ENCODE measurements around the gene LGALS3BP.

LGALS3BP gene

DNA sequence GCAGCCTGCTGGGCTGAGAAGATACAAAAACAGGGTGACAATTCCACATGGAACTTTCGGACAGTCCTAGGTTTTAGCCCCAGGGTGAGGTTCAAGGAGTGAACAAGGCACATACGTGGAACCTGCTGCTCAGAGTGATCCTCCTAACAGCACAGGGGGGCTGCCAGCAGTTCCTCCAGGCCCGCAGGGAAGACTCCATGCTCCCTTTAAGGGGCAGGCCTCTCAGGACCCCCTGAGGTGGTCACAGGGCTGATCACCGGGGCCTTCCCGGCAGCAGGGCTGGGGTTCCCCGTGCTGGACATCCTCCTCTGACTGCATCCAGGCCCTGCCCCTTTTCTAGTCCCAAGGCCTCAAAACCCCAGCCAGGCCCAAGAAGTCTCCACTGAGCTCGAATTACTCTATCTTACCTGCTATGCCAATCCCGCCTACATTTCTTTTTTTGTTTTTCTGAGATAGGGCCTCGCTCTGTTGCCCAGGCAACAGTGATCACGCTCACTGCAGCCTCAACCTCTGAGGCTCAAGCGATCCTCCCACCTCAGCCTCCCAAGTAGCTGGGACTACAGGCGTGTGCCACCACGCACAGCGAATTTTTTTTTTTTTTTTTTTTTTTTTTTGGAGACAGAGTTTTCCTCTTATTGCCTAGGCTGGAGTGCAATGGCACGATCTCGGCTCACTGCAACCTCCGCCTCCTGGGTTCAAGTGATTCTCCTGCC lies 19.5 kb upstream of the LGALS3BP start:
- no peak for DNase-seq (ENCODE audit: low read depth in 2 of 2)

DNA sequence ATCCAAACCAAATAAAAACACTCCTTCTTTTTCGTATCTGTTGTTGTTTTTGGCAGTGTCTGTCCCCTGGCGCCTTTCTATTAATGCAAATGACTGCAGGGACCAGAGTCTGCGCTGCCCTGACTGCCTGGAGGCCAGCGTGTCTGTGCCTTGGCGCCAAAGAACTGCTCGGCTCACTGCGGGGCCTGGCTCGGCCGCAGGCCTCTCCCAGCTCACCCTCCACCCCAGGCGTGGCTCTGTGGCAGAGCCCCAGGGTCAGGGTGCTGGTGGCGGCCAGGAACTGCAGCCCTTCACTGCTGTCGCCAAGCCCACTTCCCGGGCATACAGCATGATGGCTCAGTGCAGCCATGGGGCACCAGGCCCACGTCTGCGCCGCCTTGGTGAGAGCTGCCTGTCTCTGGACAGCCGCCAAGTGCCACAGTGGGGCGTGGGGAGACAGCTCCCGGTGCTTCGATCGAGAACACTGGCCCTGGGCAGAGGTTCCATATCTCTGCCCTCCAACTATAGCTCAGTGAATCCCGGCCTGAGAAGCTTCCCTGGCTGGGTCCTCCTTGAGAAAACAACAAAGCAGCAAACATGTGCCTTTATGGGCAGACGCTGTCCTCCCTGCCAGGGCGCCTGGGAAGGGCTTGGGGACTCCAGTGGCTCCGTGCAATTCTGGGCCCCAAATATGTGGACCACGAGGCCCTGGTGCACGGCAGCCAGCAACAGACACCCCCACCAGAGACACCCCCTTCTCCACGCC lies 18.8 kb upstream of the LGALS3BP start:
- DNase-seq (ENCODE audit: low read depth in 2 of 2), result no peak

DNA sequence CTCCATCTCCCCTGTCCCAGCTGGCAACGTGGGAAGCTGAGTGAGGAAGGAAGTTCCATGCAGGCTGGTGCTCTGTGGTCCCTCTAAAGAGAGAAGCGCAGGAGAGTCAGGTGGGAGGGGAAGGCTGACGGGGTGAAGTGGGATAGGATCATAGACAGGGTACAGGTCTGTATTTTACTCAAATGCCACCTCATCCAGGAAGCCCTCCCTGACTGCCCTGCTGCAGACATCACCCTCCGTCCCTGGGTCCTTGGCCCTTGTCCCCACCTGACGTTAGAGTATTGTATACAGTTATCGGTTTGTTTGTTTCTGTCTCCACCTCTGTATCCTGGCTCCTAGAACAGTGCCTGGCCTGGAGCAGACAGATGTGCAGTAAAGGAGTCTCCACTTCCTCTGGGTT lies 18.2 kb upstream of the LGALS3BP start:
- no peak for DNase-seq (ENCODE audit: low read depth in 2 of 2)

DNA sequence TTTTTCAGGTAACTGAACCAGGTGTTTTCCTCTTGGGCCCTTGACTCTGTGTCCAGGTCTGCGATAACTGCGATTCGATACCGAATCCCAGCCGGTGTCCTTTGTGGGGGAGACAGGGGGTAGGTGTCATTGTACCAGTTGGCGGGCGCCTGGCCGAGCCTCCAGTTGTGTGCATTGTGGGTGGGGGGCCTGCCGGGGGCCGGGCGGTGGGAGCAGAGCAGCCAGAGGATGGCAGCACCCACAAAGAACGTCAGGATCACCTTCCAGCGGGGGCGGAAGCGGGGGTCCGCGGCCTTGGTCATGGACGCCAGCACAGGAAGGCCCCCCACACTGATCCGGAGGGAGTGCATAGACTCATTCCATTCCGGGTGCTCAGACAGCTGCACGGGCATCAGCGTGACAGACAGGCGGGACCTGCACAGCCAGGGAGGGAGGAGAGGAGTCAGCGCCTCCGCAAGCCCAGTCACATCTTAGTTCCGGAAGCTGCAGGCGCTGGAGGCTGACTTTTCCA lies 17.6 kb upstream of the LGALS3BP start:
- DNase-seq (ENCODE audit: low read depth in 2 of 2), result no peak

DNA sequence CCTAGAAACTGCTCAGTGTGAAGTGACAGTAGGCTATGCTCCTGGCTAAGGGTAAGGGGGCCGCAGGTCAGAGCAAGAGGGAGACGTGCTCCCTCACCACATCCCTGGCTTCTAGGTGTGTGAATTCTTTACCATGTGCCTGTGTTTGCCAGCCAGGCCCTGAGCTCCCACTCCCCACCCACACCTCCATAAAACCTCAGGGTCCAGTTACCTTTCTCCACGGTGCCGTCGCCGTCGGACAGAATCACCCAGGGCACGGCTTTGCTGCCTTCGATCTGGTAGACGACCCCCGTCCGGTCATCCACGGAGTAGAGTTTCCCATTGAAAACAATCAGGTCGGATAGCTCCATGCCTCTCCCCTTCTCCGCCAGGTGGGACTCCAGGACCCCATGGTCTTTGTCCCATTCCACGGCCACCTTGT lies 17.1 kb upstream of the LGALS3BP start:
- no peak for DNase-seq (ENCODE audit: low read depth in 2 of 2)

DNA sequence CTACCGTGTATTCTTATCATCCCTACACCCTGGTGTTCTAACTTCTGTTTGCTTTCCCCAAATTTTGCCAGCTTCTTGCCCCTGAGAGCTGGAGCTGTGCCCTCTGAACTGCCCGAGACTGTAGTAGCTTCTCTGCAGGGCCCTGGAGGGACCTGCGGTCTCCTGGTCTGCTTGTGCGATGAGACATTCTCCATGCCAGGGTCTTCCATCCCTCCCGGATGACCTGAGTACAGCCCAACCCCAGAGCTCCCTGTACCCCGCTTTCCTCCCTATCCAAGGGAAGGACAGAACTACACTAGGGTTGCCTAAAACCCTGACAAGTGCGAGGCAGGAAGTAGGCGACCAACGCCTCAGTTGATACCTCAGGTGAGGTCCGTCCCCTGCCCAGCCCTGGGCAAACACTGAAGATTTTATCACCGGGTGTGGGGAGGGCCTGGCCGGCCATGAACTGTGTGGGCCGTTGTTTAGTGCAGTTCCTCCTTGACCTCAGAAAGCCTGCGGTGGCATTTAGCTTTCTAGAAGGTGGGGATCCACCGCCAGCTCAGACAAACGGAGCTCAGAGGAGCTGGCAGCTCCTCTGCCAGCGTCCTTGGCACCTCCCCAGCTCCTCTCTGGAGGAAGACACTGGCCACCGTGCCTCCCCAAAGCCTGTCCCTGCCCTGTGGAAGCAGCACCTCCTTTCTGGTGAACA lies 16.2 kb upstream of the LGALS3BP start:
- DNase-seq (ENCODE audit: low read depth in 2 of 2), result no peak

DNA sequence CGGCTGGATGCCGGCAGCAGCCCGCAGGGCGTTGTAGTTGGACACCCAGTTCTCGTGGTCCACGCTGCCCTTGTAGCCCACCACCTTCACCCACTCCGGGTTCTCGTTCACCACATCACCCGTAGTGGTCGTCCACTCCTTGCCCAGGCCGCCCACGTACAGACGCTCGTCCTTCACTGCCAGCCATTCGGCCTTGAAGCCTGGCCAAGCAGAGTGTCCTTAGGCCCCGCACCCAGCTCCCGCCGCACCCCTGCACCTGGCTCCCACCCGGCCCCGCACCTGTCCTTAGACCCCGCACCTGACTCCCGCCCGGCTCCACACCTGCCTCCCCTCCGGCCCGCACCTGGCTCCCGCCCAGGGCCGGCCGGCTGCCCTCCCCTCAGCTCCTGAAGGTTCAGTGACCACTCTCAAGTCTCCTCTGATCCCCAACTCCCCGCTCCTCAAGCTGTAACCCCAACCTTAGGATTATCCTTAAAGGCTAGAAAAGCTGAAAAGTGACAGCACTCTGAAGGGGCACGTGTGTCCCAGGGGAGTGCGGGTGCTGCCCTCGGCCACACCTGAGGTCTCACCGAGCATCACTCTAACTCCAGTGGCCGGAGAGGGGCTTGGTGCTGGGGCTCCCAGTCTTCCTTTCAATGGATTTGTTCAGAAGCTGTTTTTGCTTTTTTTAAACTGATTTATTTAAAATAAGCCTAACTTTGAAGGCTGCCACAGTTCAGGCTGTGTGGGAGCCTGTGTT lies 15.5 kb upstream of the LGALS3BP start:
- DNase-seq (ENCODE audit: low read depth in 2 of 2), result no peak

DNA sequence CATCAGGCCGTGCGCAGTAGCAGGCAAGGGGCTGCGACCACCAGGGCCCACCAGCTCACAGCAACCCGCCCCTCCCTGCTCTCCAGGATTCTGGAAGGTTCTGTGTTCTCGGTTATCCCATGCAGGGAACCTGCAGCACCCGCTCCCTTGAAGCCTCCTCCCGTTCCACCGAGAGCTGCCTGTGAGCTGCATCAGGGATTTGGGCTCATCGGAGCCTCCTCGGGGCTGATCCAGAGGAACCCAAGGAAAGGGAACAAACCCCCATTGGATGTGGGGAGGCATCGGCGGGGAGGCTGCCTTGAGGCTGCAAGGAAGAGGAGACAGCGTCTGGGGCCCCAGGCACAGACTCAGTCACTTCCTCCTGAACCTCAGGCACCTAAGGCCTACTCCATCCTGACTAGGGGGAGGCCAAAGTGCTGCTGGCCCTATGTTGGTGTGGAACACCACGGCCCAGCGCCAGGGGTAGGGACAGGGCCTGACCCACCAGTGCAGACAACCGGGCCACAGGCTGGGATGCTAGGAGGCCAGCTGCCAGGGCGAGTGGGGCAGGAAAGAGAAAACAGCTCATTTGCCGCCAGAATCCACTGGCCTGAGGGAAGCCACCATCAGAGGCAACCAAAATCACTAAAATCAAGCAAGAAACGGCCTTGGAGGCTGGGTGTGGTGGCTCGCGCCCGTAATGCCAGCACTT lies 14.4 kb upstream of the LGALS3BP start:
- no peak for DNase-seq (ENCODE audit: low read depth in 2 of 2)

DNA sequence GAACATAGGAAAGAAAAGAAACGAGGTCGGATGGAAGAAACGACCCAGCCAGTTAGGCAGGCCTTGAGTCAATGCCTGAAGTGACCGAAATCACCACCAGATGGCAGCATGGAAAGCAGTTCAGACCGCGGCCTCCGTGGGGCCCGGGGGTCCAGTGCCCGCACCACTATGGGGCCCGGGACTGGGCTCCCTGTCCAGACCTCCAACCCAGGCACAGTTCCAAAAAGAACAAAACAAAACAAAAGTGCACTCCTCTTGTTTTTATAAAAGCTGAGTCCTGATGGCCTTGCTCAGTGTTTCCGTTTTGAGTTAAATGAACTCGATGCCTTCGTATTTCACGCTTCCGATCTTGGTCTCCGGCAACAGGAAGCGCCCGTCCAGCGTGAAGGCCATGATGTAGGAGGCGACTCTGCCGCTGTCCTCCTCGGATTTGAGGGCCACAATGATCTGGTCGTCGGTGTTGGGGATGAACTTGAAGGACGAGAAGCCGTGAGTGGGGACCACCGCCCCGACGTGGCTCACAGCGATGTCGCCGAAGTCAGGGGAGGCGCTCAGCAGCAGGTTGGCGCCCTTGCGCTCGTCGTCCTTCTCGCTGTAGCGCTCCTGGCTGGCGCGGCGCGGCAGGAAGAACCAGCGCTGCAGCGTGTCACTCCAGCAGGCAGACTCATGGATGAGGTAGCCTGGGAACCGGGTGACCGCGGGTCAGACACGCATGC lies 13.7 kb upstream of the LGALS3BP start:
- peak; percentile 13 to 35 for DNase-seq (ENCODE audit: low read depth in 2 of 2)

DNA sequence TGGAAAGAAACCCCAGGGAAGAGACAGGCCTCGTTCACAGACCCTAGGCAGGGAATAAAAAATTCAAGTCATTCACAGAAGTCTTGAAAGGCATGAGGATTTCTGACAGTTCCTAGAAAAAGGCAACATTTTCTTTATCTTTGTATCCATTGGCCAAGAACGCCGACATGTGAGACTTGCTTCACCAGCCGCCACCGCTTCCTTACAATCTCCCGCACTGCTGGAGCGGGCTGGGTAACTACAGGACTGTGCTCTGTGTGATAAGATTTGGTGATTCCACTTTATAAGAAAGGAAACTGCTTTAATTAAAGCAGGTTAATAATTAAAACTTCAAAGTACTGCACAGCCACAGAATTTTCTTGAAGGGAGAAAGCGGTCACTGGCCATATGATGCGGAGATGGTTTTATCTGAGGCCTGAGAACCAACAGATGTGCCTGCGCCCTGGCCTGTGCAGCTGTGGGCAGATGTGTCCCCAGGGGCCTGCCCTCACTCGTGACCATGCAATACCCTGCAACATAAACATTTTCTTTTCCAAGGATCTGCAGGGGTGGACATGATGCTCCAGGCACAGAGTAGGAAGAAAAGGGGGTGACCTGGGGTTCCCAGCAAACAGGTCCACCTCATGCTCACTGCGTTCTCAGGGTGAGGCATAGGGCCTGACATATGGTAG lies 13.0 kb upstream of the LGALS3BP start:
- no peak for DNase-seq (ENCODE audit: low read depth in 2 of 2)

DNA sequence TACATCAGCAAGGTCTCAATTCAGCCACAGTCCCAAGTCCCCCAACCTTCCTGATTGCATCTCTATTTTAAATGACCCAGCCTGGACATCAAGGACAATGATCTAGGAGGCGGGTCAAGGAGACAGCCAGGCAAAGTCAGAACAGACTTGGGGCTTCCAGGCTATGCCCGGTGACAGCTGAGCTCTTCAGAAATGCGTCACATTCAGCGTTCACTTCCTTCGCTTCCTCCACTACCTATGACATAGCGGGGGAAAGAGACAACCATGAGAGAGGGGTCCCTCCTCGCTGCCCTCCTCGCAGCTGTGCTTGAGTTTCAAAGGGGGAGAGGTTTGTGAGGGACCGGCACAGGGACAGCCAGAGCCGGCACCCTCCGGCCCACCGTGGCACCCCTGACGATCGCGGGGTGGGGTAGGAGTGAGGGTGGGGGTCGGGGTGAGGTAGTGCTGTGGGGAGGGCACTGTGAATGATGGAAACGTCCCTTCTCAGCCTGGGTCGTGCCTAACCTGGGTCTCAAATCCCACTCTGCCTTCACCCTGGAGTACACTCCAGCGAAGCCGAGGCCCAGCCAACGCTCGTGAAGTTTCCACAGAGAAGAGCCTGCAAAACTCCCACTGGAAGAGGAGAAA lies 12.3 kb upstream of the LGALS3BP start:
- no peak for DNase-seq (ENCODE audit: low read depth in 2 of 2)

DNA sequence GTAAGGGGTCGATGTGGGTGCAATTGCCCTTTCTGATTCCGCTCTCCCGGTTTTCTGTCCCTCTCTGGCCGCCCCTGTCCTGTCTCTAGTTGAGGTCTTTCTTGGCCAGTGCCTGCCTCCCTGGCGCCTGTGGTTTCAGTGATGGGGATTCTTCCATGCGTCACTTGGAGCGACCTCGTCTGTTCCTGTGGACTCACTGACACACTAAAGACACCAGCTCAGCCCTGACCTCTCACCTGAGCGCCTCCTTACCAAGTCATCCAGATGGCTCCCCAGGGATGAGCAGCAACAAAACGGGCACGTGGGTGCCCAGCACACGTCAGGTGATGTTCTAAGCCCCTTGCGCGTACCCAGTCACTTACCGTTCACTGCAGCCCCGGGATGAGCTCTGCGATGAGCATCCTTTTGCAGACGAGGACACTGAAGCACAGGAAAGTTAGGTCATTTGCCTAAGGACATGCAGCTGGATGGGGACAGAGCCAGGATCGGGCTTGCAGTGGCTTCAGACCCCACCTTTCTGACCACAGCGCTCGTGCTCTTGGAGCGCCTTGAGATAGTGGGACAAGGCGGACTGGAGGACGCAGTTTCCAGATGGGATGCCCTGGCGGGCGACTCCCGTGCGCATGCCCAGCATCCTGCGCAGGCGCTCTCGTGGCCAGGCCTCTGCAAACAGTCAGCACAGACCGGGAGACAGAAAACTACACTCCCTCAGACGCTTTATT lies 11.5 kb upstream of the LGALS3BP start:
- no peak for DNase-seq (ENCODE audit: low read depth in 2 of 2)

DNA sequence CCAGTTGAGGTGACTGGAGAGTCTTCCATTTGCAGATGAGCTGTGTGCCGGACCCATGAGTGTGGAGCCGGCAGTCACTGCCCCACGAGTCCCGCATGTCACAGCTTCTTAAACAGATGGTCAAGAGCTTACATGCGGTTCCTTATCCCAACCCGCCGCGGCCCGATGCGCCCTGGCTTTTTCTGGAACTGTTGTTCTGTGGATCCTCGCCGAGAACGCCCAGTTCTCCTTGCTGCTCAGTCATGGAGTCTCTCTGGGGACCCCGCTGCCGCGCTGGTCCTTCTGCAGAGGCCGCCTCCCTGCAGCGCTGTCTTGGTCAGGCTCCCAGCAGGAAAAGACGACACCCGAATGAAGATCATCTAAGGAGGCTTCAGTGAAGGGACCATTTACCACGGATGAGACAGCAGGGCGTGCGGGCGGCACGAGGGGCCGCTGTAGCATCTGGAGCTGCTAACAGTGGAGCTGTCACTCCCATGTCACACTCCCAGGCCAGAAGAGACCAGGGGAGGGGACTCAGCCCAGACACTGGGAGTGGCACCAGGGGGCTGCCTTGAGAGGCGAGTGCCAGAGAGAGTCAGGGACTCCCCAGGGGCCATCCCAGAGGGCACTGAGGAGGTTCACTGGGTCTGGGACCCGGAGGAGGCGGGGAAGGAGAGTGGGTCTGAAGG lies 10.8 kb upstream of the LGALS3BP start:
- no peak for DNase-seq (ENCODE audit: low read depth in 2 of 2)

DNA sequence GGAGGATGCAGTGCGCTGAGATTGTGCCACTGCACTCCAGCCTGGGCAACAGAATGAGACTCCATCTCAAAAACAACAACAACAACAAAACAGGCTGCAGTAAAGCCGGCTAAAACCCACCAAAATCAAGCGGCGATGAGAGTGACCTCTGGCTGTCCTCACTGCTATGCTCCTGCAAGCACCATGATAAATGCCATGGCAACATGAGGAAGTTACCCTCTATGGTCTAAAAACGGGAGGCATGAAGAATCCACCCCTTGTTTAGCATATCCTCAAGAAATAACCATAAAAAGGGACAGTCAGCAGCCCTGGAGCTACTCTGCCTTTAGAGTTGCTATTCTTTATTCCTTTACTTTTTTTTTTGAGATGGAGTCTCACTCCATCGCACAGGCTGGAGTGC lies 8.4 kb upstream of the LGALS3BP start:
- DNase-seq (ENCODE audit: low read depth in 2 of 2), result no peak

DNA sequence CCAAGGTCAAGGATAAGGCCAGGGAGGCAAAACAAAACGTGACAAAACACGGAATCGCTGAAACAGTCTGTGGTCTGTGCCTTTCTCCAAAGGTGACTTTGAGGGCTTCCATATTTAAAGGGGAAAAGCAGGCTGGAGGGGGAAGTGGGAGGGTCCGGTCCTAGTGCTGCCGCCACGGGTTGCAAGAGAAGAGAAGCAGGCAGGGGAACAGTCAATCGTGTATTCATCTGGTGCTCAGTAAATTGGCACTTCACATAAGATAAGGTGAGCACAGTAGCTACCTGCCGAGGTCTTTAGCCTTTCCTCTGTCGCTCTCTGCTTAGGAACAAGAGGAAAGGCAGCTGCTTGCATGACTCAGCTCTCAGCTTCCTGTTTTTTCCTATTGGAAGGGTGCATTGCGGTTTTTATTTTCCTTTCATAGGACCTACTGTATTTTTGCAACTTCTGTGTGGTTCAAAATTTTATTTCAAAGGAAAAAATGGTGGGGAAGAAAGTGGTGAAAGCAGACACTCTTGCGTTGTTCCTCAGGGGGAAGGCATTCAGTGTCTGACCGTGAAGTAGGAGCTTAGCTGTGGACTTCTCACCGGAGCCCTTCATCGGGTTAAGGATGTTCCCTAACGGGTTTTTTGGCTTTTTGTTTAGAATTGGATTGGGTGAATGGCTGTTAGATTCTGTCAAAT lies 7.1 kb upstream of the LGALS3BP start:
- no peak for DNase-seq (ENCODE audit: low read depth in 2 of 2)

DNA sequence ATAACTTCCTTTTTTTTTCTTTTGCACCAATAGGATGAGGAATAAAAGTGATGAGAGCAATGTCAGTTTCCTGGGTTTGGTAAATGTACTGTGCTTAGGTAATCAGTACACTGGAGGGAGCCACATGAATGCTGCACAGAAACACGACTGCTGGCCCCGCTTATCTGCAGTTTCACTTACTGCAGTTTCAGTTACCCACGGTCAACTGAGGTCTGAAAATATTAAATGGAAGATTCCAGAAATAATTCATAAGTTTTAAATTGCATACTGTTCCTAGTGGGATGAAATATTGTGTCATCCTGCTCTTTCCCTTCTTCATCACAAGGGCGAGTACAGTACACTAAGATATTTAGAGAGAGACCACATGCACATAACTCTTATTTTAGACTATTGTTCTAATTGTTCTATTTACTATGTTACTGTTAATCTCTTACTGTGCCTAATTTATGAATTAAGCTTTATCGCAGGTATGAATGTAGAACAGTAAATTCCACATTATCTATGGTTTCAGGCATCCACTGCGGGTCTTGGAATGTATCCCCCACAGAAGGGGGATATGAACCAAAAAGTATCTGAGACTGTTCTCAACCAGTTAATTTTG lies 6.4 kb upstream of the LGALS3BP start:
- no peak for DNase-seq (ENCODE audit: low read depth in 2 of 2)

DNA sequence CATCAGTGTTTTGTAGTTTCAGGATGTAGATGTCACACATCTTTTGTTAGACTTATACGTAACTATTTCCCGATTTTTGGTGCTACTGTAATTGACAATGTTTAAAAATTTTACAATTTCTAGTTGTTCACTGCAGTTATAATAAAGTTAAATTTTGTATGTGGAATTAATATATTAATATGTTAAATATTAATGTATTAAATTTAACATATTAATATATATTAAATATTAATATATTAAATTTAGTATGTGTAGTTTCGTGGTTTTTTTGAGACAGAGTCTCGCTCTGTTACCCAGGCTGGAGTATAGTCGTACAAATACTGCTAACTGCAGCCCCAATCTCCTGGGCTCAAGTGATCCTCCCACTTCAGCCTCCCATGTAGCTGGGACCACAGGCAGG lies 5.7 kb upstream of the LGALS3BP start:
- DNase-seq (ENCODE audit: low read depth in 2 of 2), result no peak

Measured in stimulated activated CD8-positive, alpha-beta memory T cell treated with anti-CD3 and anti-CD28 coated beads, Interleukin-2, amount 100 ng/mL, for 1 hour (primary cell).